Measurements from ENCODE around the gene PPIC. TPM values are rescaled to one million over a fixed set of nuclear protein-coding genes. Genes with fewer than 3 reads are reported as not detected.

The PPIC gene
- 24.2 TPM for polyA plus RNA-seq (ENCODE audit: insufficient read length)

- DNase-seq: peak; percentile 87
These were observed at the start of gene PPIC for GRCh38 chr5:123036391-123037103. Gene PPIC, minus strand, starts transcription at chr5:123036725. Its CDS starts 100 bp downstream, at chr5:123036625.

- DNase-seq: no peak
These were observed 49.2 kb upstream of the PPIC start for GRCh38 chr5:123085638-123086286.

GRCh38 chr5:123084730-123085605 is 48.4 kb upstream of the PPIC start:
- no peak for DNase-seq

- no peak for DNase-seq
These were observed 46.8 kb upstream of the PPIC start for GRCh38 chr5:123083298-123083697.

- no peak for DNase-seq
These were observed 43.7 kb upstream of the PPIC start for GRCh38 chr5:123080215-123080614.

- no peak for DNase-seq
These were observed 39.1 kb upstream of the PPIC start for GRCh38 chr5:123075521-123076163.

GRCh38 chr5:123068368-123068938 is 31.9 kb upstream of the PPIC start:
- no peak for DNase-seq

GRCh38 chr5:123066016-123066415 is 29.5 kb upstream of the PPIC start:
- no peak for DNase-seq

- no peak for DNase-seq
These were observed 22.9 kb upstream of the PPIC start for GRCh38 chr5:123059455-123059854.

- DNase-seq: no peak
These were observed 14.7 kb upstream of the PPIC start for GRCh38 chr5:123051206-123051605.

GRCh38 chr5:123047706-123048105 is 11.2 kb upstream of the PPIC start:
- DNase-seq: no peak

GRCh38 chr5:123046222-123046621 is 9.7 kb upstream of the PPIC start:
- no peak for DNase-seq

- DNase-seq: no peak
These were observed 8.5 kb upstream of the PPIC start for GRCh38 chr5:123044926-123045617.

- no peak for DNase-seq
These were observed 3.1 kb upstream of the PPIC start for GRCh38 chr5:123039673-123040072.

GRCh38 chr5:123037104-123037418 is 536 bp upstream of the PPIC start:
- no peak for DNase-seq

- DNase-seq: peak; percentile 43
These were observed 571 bp downstream of the PPIC start for GRCh38 chr5:123035918-123036390.

GRCh38 chr5:123035360-123035917 is 1.1 kb downstream of the PPIC start:
- DNase-seq: no peak

GRCh38 chr5:123033157-123033671 is 3.3 kb downstream of the PPIC start:
- DNase-seq: no peak

- no peak for DNase-seq
These were observed 8.3 kb downstream of the PPIC start for GRCh38 chr5:123028222-123028621.

GRCh38 chr5:123014689-123015088 is 21.8 kb downstream of the PPIC start:
- DNase-seq: no peak

- DNase-seq: no peak
These were observed 24.2 kb downstream of the PPIC start for GRCh38 chr5:123012321-123012720.

Measured in hindlimb muscle (tissue), 1 donor.